B cell (primary cell): Measurements from ENCODE around the gene HOXA4. TPM values are rescaled to one million over a fixed set of nuclear protein-coding genes. Genes with fewer than 3 reads are reported as not detected.

Experiments used
- ATAC-seq: fragments of 200-7000 bp; cut with Tn5 transposase; one replicate; pipeline ENCODE4 v1.10.0; 2021; ENCODE audit warnings: low read depth, mild to moderate bottlenecking, moderate number of reproducible peaks, moderate library complexity
- CTCF ChIA-PET: fragments of 350-600 bp; sonication (Branson Sonifier 250); formaldehyde crosslinking; loops from one replicate; lab custom pipeline; 2021; ENCODE audit warnings: antibody characterized with exemption, inconsistent platforms; lab: Charles Lee
- POLR2A ChIA-PET: fragments of 350-600 bp; sonication (Branson Sonifier 250); formaldehyde crosslinking; loops from one replicate; lab custom pipeline; 2021; ENCODE audit warnings: antibody characterized with exemption; lab: Charles Lee
- DNase-seq: peaks from one replicate; pipeline ENCODE4 v3.0.0; 2013
- H2AFZ ChIP-seq: 2 replicates; pipeline ENCODE4 v1.6.1; 2012; ENCODE audit warnings: mild to moderate bottlenecking, low read depth, low read length; ENCODE audit not compliant: insufficient read depth, poor library complexity, severe bottlenecking
- H3K27ac ChIP-seq, 2 donors: 1 replicate in 1 of 2; 2 replicates in 1 of 2; pipeline ENCODE4 v1.5.1; 2012 to 2013; ENCODE audit warnings: low read length in 2 of 2, mild to moderate bottlenecking in 2 of 2, moderate library complexity in 1 of 2
- H3K27me3 ChIP-seq, 4 experiments: fragments of 200-600 bp in 1 of 4; sonication (generic) in 1 of 4; replicated peaks in 1 of 4; 1 replicate in 2 of 4; 2 replicates in 2 of 4; pipeline versions ENCODE4 v1.6.1 to v1.7.0; 2013 to 2016; ENCODE audit warnings: low read length in 3 of 4, mild to moderate bottlenecking in 2 of 4, mixed read lengths in 1 of 4, moderate library complexity in 1 of 4; ENCODE audit not compliant: insufficient read depth in 4 of 4, control insufficient read depth in 3 of 4; ENCODE audit errors: control extremely low read depth in 1 of 4
- H3K36me3 ChIP-seq, 2 experiments: replicated peaks in 1 of 2; 1 replicate in 1 of 2; 2 replicates in 1 of 2; pipeline versions ENCODE4 v1.6.1 to v1.7.1; 2013; ENCODE audit warnings: low read length in 1 of 2; ENCODE audit not compliant: insufficient read depth in 2 of 2, control insufficient read depth in 1 of 2; ENCODE audit errors: control extremely low read depth in 1 of 2, extremely low read depth in 1 of 2
- H3K4me1 ChIP-seq, 2 donors: fragments of 200-600 bp in 1 of 2; sonication (generic) in 1 of 2; 1 replicate in 1 of 2; 2 replicates in 1 of 2; pipeline versions ENCODE4 v1.5.1 to v1.6.1; 2013 to 2017; ENCODE audit warnings: low read length in 2 of 2; ENCODE audit not compliant: control insufficient read depth in 2 of 2, insufficient read depth in 2 of 2
- H3K4me2 ChIP-seq: replicated peaks from 2 replicates; pipeline ENCODE3; 2012; ENCODE audit warnings: mild to moderate bottlenecking, low read depth, low read length; ENCODE audit not compliant: poor library complexity, severe bottlenecking
- H3K4me3 ChIP-seq, 5 experiments: fragments of 200-600 bp in 1 of 5; sonication (generic) in 1 of 5; 1 replicate in 3 of 5; 2 replicates in 2 of 5; pipeline versions ENCODE4 v1.5.1 to v1.7.0; 2011 to 2016; ENCODE audit warnings: low read length in 4 of 5, mild to moderate bottlenecking in 4 of 5, low read depth in 2 of 5, control low read depth in 1 of 5, moderate library complexity in 1 of 5; ENCODE audit not compliant: insufficient read depth in 1 of 5; ENCODE audit errors: control extremely low read depth in 1 of 5, extremely low read depth in 1 of 5
- H3K79me2 ChIP-seq: fragments of 200-600 bp; sonication (generic); one replicate; pipeline ENCODE4 v1.6.0; 2016; ENCODE audit warnings: low read length; ENCODE audit not compliant: control insufficient read depth, insufficient read depth
- H3K9ac ChIP-seq: fragments of 200-600 bp; sonication (generic); 2 replicates; pipeline ENCODE4 v1.6.1; 2017; ENCODE audit warnings: mild to moderate bottlenecking, low read length, moderate library complexity
- H3K9me3 ChIP-seq, 3 donors: one replicate each; pipeline versions ENCODE4 v1.6.1 to v1.7.1; 2013; ENCODE audit warnings: low read length in 2 of 3; ENCODE audit not compliant: control insufficient read depth in 2 of 3, insufficient read depth in 1 of 3; ENCODE audit errors: control extremely low read depth in 1 of 3
- H4K20me1 ChIP-seq: 2 replicates; pipeline ENCODE4 v1.6.0; 2012; ENCODE audit warnings: mild to moderate bottlenecking, low read length; ENCODE audit not compliant: insufficient read depth, control insufficient read depth, poor library complexity, severe bottlenecking
- H3K27ac Mint-ChIP-seq: one replicate; pipeline ENCODE4 v1.8.0; 2021; ENCODE audit warnings: mixed read lengths
- H3K27me3 Mint-ChIP-seq: one replicate; pipeline ENCODE4 v1.8.0; 2021; ENCODE audit warnings: mixed read lengths
- H3K4me1 Mint-ChIP-seq: one replicate; pipeline ENCODE4 v1.8.0; 2021; ENCODE audit warnings: mixed read lengths
- H3K4me3 Mint-ChIP-seq: one replicate; pipeline ENCODE4 v1.8.0; 2021; ENCODE audit warnings: mixed read lengths
- H3K9me3 Mint-ChIP-seq: one replicate; pipeline ENCODE4 v1.8.0; 2022; ENCODE audit warnings: mixed read lengths; ENCODE audit not compliant: insufficient read depth
- EZH2 ChIP-seq: IDR thresholded peaks from 2 replicates; pipeline ENCODE4 v1.6.1; 2012; ENCODE audit warnings: borderline replicate concordance, low read depth, mild to moderate bottlenecking, moderate library complexity, low read length; ENCODE audit not compliant: insufficient read depth, poor library complexity, severe bottlenecking
- WGBS: methylation state at CpG from one replicate; pipeline ENCODE4 v1.1.5; 2013; ENCODE audit warnings: missing lambda C conversion rate; ENCODE audit not compliant: insufficient coverage; 5-methylcytosine and 5-hydroxymethylcytosine counted together
- intact Hi-C: fragments of 100-400 bp; cut with micrococcal nuclease; formaldehyde crosslinking; loops from one replicate; pipeline ENCODE4 v1.10.0; 2022
- polyA plus RNA-seq: library from polyadenylated mRNA; depleted of rRNA; stranded (reverse); fragments of >200 nt; gene quantifications from 2 replicates; pipeline ENCODE4 v1.2.3, GENCODE V29; 2012
- total RNA-seq, 2 donors: library from RNA; stranded (reverse); fragments of 120-200 nt in 1 of 2; gene quantifications; 1 replicate in 1 of 2; 2 replicates in 1 of 2; pipeline versions ENCODE4 v1.2.3 to v1.2.4, GENCODE V29; 2013 to 2022
- TF ChIP-seq, protein P1 (sequence below): fragments of 200-600 bp; IDR thresholded peaks from one replicate; pipeline ENCODE4 v1.8.0; 2022; ENCODE audit warnings: antibody characterized with exemption, mild to moderate bottlenecking

Gene HOXA4
- total and polyA plus RNA-seq, 2 donors (not counting 1 experiment from before 2014, with no cell fraction given): 0.30 TPM; not detected in 1

DNA sequence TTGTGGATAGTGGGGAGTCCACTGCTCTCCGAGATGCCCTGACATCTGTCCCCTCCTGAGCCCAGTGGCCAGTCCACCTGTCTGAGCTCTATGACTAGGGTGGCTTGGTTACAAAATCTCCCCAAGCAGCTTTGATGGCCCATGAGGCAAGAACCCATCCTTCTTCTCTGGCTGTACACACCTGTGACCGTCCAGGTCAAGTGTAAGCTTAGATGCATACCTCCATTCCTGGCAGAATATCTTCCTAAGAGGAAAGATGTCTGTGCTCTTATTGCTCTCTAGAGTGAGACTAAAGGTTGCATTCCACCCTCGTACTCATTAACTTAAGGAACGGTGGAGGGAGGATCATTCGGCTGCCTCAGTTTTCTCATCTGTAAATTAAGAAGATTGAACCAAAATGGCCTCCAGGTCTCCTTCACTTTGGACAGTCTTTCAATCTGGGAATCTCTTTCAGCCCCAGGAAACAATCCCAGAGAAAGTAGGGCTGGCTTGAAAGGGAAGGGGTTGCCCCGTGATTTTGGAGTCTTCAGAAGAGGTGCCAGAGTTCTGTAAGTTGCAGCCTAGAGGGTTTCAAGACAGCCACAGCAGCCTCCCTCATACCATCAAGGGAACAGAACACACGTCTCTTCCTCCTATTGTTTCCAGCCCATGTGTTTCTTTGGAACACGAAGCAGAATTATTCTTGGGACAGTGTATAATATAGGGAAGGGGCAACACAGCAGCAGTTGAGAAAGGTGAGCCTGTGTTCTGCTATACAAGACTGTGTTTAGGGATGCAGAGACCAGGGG, 5.5 kb downstream of the HOXA4 start:
- Mint-ChIP-seq H3K9me3 (peaks cover 2% of the 10 kb centered on the region), H3K27me3 (peaks cover 40% of the 10 kb centered on the region), H3K4me3 (no peak overlapping the region), H3K4me1 (no peaks in the 10 kb centered on the region), H3K27ac (no peak overlapping the region)
- H3K27me3 ChIP-seq: peaks cover 0 to 4% (median 2%) of the 10 kb centered on the region in 4 experiments
- no peaks in the 10 kb centered on the region for H3K4me1 ChIP-seq
- WGBS: 100% methylated on average over 5 of the region's 8 CpGs
- H3K4me2 ChIP-seq: no peak overlapping the region
- no peak overlapping the region for H3K4me3 ChIP-seq
- ATAC-seq (no peak), DNase-seq (no peak)
- intact Hi-C loops: no loop called here
- H3K79me2 ChIP-seq: no peaks in the 10 kb centered on the region
- H3K9me3 ChIP-seq: peaks cover 0 to 11% (median 0%) of the 10 kb centered on the region in 3 donors
- CTCF ChIA-PET: interaction anchor here (1.1 kb wide), 1 partner anchor 9 kb away, joined by 4 read pairs; no protein-coding TSS in a partner anchor
- H2AFZ ChIP-seq: no peak overlapping the region
- POLR2A ChIA-PET: no interaction called here
- no peak overlapping the region for H3K9ac ChIP-seq
- no peaks in the 10 kb centered on the region for H4K20me1 ChIP-seq
- no peak for TF ChIP-seq EZH2
- TF ChIP-seq, protein P1, sequence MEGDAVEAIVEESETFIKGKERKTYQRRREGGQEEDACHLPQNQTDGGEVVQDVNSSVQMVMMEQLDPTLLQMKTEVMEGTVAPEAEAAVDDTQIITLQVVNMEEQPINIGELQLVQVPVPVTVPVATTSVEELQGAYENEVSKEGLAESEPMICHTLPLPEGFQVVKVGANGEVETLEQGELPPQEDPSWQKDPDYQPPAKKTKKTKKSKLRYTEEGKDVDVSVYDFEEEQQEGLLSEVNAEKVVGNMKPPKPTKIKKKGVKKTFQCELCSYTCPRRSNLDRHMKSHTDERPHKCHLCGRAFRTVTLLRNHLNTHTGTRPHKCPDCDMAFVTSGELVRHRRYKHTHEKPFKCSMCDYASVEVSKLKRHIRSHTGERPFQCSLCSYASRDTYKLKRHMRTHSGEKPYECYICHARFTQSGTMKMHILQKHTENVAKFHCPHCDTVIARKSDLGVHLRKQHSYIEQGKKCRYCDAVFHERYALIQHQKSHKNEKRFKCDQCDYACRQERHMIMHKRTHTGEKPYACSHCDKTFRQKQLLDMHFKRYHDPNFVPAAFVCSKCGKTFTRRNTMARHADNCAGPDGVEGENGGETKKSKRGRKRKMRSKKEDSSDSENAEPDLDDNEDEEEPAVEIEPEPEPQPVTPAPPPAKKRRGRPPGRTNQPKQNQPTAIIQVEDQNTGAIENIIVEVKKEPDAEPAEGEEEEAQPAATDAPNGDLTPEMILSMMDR: no peak
- H3K36me3 ChIP-seq: no peaks in the 10 kb centered on the region
- H3K27ac ChIP-seq: no peak overlapping the region
